ENCODE results near the gene CNOT1.
"Not testable (repeated sequence)": the region's sequence is repeated elsewhere in the genome, so short reads cannot be mapped to it uniquely, and the experiment has no call there.

The CNOT1 gene

DNA sequence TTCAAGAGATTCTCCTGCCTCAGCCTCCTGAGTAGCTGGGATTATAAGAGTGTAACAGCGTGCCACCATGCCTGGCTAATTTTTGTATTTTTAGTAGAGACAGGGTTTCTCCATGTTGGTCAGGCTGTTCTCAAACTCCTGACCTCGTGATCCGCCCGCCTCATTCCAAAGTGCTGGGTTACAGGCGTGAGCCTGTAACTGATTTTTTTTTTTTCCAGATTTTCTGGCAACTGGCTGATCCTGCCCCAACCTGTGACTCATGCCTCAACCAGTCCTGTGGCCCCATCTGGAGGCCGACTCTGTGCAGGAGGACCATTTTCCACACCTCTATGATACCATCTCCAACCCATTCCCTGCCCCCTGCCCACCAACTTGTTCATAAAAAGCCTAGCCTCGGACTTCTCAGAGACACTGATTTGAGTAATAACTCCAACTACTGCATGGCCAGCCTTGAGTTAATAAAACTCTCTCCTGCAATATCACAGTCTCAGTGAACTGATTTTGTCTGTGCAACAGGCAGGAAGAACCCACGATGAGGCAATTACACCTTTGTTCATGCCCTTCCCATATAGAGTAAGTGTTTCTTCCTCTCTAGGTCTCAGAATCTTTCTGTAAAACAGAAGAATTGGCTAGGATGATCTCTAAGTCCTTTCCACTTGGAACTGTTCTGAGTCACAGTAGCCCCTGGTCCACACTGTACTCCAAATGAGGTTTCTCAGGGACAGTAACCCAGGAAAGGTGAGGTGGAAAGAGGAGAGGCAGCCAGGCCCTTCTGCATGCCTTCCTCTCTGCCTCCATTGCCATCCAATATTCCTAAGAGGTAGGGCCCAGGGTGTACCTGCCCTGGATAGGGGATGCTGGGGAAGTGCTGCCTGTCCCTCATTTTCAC lies 8.8 kb upstream of the CNOT1 start:
- DNase-seq (ENCODE audit: low read depth in 2 of 2) = peak; percentile 64 to 70

DNA sequence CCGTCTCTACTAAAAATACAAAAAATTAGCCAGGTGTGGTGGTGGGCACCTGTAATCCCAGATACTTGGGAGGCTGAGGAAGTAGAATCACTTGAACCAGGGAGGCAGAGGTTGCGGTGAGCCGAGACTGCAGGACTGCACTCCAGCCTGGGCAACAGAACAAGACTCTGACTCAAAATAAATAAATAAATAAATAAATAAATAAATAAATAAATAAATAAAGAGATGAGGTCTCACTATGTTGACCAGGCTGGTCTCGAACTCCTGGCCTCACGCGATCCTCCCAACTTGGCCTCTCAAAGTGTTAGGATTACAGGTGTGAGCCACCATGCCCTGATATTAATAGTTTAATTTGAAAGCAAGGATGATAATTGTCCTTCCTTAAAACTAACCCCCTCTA lies 7.4 kb upstream of the CNOT1 start:
- not testable (repeated sequence) for DNase-seq (ENCODE audit: low read depth in 2 of 2)

DNA sequence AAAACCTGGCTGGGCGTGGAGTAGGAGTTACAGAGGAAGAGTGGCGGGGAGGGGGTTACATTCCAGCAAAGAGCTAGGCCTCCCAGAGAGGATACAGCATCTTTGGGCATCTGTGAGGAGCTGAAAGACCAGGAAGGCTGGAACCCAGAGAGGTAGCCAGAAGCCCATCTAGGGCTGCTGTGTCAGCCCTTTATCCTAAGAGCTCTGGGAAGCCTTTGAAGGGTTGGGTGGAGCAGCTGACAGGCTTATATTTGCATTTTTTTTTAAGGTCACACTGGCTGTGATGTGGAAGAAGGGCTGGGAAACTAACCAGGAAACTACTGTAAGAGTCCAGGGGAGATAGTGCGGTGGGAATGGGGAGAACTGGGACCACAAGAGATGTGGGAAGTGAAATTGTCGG lies 6.8 kb upstream of the CNOT1 start:
- no peak for DNase-seq (ENCODE audit: low read depth in 2 of 2)

DNA sequence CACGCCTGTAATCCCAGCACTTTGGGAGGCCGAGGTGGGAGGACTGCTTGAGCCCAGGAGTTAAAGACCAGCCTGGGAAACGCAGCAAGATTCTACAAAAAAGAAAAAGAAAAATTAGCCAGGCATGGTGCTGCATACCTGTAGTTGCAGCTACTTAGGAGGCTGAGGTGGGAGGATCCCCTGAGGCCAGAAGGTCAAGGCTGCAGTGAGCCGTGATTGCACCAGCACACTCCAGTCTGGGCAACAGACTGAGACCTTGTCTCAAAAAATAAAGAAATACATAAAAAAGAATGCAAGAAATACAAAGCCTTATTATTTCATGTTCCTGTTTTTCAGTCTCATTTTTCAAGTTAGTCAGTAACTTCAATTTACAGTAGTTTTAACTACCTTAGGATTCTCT lies 5.9 kb upstream of the CNOT1 start:
- DNase-seq (ENCODE audit: low read depth in 2 of 2) = no peak

DNA sequence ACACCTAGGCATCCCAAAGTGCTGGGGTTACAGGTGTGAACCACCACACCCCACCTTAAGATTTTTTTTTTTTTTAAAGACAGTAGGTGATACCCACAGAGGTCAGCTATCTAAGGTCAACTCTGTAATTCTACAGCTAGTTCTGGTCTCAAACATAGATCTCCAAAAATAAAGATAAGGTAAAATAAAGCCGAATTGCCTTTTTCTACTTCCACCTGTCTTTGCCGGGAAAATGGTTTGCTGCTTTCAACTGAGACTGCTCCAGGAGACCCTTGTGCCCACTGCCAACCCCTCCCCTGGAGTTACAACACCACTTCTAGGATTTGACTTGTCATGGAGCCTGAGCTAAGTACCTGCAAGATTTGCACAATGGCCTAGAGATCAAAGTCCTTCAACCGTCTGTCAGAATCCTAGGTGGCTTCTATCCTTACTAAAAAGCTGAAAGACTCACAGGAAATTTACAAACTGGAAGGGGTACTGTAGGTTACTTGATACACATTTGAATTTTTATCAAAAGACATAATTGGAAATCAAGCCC lies 4.7 kb upstream of the CNOT1 start:
- DNase-seq (ENCODE audit: low read depth in 2 of 2) = no peak

DNA sequence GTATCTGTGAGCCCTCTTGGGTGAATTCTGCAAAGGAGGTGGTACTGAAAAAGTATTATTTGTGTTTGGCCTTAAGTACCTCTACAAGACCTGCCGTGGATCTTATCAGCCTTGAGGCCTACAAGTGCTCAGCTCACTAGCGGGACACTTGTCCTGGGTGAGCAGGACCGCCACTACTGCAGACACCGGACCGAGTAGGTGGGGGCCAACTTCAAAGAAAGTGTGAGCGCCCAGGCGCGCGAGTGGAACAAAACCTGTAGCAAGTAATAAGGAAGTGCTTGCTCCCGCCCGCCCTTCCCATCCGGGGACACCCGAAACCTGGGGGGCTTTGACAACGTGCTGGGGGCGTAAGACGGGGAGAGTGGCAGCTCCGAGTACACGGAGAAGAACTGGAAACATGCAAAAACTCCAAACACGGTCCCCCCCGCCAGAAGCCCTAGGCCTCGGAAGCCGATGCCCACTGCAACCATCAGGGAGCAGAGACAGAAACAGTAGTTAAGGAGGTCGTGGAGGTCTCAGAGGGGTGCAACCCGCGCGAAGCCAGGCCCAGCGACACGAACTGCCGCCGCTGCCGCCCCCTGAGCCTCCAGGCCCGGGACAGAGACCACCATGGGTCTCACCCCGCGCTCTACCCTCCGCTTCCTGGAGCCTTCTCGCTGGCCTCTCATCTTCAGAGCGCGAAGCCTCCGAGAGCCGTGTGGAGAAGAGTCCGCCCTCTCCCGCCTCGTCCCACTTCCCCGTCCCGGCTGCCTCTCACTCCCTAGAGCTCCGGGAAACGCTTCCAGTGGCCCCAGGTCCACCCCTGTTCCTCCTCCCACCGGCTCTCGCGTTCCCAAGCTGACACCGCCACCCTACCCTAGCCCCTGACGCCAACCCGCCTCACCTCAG lies 537 bp downstream of the CNOT1 start:
- DNase-seq (ENCODE audit: low read depth in 2 of 2) = no peak

DNA sequence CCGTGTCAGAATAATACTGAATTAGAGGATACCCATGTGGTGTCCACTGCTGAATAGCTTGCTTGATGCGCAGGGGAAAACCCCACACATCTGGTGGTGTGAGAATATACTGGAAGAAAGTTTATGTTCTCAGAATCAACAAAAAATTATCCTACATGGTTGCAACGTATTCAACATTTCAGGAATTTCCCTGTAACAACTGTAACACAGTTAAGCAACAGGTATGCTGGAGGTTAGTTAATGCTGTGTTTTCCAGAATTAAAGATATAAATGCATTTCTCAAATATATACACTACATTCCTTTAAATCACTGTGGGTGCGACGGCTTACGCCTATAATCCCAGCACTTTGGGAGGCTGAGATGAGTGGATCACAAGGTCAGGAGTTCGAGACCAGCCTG lies 5.4 kb downstream of the CNOT1 start:
- DNase-seq (ENCODE audit: low read depth in 2 of 2) = no peak

DNA sequence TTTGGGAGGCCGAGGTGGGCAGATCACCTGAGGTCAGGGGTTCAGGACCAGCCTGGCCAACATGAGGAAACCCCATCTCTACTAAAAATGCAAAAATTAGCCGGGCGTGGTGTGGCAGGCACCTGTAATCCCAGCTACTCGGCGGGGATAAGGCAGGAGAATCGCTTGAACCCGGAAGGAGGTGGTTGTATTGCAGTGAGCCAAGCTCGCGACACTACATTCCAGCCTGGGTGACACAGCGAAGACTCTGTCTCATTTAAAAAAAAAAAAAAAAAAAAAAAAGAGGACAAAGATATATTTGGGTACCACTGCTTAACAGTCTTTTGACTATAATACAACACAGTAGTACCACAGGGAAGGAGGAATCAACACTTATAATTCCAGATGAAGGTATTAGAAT lies 9.2 kb downstream of the CNOT1 start:
- DNase-seq (ENCODE audit: low read depth in 2 of 2) = no peak

DNA sequence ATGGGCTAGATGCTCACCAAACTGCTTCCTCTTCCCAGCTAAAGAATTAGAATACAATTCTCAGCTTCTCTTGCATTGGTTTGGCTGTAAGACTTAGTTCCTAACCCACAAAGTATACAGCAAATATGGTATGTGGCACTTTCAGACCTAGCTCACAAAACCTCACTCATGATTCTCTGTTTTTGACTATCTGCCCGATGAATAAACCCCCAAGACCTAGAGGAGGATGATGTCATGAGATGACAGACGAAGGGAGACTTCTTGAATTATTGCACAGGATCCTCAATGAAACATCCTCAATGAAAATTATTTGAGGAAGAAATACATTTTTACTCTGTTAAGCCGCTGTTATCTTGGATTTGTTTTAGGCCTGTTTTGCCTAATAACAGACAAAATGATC lies 14.3 kb downstream of the CNOT1 start:
- peak in 1 of 2 experiments; percentile 13 for DNase-seq (ENCODE audit: low read depth in 2 of 2)

DNA sequence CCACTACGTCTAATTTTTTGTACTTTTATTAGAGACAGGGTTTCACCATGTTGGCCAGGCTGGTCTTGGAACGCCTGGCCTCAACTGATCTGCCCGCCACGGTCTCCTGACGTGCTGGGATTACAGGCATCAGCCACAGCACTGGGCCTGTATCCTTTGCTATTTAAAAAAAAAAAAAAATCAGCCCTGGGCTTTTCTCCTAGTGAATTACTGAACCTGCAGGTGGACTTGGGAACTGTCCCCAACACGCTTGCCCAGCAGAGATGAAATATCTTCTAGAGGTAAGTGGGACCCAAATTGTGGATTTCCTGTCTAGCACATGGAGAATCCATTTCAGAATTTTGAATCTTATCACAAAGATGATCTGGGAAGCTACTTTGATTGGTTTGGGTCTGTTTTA lies 14.8 kb downstream of the CNOT1 start:
- no peak for DNase-seq (ENCODE audit: low read depth in 2 of 2)

DNA sequence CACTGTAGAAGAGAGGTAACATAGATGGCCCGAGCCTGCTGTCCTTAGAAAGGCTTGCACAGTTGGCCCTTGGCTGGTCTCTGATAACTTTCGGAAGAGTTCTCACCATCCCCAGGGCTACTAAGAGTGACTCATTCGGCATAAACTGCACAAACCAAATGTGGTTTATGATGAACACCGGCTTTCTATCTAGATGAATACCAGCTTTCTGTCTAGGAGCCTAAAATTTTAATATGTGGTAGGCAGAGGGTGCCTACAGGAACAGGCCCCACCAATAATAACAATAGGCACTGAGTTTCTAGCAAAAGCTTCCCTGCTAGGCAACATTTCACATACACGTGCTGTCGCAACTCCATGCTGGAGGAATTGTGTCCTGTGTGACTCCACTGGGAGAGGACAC lies 15.4 kb downstream of the CNOT1 start:
- no peak for DNase-seq (ENCODE audit: low read depth in 2 of 2)

DNA sequence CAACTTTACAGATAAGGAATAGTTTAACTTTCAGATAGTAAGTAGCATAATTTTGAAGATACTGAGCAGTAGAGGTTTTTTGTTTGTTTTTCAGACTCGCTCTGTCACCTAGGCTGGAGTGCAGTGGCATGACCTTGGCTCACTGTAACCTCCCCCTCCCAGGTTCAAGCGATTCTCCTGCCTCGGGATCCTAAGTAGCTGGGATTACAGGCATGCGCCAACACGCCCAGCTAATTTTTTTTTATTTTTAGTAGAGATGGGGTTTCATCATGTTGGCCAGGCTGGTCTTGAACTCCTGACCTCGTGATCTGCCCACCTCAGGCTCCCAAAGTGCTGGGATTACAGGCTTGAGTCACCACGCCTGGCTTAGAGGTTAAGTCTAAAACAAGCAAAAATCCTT lies 16.7 kb downstream of the CNOT1 start:
- not testable (repeated sequence) for DNase-seq (ENCODE audit: low read depth in 2 of 2)

DNA sequence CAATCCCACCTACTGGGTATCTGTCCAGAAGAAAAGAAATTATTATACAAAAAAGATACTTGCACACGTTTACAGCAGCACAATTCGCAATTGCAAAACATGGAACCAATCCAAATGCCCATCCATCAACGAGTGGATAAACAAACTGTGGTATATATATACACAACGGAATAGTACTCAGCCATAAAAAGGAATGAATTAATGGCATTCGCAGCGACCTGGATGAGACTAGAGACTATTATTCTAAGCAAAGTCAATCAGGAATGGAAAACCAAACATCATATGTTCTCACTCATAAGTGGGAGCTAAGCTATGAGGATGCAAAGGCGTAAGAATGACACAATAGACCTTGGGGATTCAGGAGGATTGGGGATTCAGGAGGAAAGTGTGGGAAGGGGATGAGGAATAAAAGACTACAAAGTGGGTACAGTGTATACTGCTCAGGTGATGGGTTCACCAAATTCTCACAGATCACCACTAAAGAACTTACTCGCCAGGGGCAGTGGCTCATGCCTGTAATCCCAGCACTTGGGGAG lies 21.0 kb downstream of the CNOT1 start:
- no peak for DNase-seq (ENCODE audit: low read depth in 2 of 2)

DNA sequence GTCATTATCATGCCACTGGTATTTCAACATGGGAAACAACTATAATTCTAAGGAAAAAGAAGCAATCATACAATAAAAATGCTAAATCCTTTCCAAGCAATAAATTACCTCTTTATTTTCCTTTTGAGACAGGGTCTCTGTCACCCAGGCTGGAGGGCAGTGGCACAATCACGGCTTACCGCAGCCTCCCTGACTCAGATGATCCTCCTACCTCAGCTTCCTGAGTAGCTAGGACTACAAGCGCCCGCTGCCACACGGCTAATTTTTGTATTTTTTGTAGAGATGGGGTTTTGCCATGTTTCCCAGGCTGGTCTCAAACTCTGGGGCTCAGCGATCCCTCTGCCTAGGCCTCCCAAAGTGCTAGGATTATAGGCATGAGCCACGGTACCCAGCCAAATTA lies 24.1 kb downstream of the CNOT1 start:
- DNase-seq (ENCODE audit: low read depth in 2 of 2) = no peak

DNA sequence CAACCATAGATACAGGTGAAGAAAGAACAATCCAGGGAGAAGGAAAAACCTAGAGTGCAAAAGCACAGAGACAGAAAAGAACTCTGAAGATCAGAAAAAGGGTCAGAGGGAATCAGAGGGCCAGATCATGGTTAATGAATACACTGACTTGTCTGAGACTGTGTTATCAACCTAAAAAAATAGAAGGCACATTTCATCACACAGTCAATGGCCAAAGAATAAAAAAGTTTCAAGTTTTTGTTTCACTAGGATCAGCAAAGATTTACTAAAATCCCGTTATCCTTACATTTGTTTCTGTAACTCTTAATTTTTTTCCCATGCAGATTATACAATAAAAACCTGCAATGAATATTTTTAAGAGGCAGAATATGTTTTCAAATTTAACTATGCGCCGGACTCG lies 38.5 kb downstream of the CNOT1 start:
- DNase-seq (ENCODE audit: low read depth in 2 of 2) = no peak

DNA sequence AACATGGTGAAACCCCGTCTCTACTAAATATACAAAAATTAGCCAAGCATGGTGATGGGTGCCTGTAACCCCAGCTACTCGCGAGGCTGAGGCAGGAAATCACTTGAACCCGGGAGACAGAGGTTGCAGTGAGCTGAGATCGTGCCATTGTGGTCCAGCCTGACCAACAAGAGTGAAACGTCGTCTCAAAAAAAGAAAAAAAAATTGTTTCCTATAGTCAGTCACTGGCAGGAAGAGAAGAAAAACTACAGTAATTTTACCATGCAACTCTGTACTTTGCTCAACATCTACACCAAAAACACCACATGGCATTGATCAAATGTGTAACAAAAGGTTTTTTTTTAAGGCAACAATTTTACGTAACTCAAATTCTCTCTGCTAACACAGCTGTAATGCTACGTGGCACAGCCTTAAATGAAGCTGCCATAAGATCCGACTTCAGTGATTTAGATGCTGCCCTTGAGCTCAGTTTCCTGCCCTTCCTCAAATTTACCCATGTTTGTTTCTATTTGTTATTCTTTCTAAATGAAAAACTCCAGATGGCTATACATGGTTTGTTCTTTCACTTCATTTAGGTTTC lies 40.2 kb downstream of the CNOT1 start:
- peak; percentile 20 to 21 for DNase-seq (ENCODE audit: low read depth in 2 of 2)

DNA sequence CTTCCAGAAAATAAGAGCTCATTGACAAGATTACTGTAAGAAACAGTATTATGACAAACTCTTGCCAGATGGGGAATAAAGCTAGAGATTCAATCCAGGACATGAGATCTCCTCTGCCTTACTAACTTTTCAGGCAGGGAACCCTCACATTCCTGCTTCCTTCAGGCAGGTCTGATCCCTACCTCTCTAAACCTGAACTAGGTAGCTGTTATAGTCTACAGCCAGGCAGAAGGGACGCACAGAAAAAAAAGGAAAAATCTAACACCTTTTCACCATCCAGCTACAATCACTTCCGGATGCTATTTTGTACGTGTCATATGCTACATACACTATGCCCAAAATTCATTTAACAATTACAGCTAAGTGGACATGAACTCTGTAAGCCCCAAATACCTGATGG lies 41.2 kb downstream of the CNOT1 start:
- no peak for DNase-seq (ENCODE audit: low read depth in 2 of 2)

DNA sequence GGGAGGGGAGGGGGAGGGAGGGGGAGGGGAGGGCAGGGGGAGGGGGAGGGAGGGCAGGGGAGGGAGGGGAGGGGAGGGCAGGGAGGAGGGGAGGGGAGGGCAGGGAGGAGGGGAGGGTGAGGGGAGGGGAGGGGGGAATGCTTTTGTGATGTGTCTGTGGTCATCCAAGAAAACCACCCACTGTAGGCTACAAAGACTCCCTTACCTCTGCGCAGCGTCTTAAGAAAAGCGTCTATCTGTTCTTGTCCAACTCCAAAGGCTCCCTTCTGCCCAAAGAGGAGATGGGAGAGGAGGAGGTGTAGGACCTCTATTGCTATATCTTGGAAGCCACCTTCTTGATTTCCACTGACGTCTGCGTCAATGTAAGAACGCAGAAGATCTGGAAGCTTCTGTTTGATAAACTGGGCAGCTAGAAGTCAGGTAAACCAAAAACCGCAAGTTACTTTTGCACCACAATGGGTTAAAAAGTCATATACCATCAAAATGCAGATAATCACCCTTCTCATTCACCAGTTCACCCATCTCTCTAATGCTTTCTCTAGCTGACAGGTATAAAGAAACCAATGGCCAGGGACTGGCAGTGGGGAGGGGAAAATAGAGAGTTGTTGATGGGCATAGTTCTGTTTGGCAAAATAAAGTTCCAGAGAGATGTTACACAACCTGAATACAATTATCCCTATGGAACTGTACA lies 43.1 kb downstream of the CNOT1 start:
- DNase-seq (ENCODE audit: low read depth in 2 of 2) = no peak

DNA sequence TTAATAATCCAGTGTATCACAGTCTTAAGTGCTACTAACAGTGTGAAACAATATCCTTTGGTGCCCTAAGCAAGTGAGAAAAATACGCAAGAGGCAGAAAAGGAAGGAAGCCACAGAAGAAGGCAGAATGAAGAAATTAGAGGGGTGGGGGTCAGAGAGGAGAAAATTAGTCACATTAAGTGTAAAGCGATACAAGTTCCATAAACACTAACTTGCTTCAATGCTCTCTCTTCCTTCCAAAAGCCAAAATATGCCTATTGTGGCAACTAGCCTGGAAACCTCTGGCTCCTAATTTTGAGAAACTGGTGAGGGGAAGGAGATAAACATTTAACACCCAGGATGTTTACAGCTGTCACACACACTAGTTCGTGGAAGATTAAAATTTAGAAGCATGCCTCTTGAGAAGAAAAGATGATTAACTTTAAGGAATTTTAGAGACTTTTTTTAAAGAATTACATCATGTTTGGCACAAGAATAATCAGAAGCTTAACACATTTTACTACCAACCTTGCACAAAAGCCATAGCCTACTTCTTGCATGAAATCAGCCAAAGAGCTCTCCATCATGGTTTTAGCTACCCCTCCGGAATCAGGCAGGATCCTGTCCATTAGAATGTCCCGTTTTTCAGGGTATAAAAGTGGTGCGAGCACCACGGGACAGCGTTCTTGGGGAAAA lies 44.7 kb downstream of the CNOT1 start:
- no peak for DNase-seq (ENCODE audit: low read depth in 2 of 2)

DNA sequence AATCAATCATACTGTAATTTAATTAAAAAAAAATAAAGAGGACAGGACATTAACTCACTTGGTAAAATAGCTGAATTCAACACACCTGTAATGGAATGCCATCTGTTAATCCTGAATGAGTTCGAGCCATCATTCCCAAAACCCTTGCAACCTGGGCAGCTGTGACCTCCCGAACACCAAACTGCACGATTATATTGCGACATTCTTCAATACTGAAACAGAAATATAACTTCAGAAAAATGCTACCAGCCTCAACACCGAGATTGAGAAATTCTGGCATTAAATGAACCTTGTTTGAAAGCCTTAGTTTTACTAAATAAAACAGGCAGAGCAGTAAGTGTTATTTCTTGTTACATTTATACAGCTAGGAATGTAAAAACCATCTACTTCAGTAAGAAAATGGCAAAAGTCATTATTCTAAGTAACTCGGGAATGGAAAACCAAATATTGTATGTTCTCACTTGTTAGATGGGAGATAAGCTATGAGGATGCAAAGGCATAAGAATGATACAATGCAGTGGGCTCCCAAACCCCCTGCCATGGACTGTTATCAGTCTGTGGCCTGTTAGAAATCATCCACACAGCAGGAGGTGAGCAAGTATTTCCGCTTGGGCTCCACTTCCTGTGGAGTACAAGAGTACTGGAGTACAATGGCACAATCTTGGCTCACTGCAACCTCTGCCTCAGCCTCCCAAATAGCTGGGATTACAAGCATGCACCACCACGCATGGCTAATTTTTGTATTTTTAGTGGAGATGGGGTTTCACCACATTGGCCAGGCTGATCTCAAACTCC lies 46.5 kb downstream of the CNOT1 start:
- DNase-seq (ENCODE audit: low read depth in 2 of 2) = no peak

Data from fibroblast of skin of left quadriceps (primary cell).